K562 (cell line): ENCODE data around the gene CXCL12. TPM values are rescaled to one million over a fixed set of nuclear protein-coding genes. Genes with fewer than 3 reads are reported as not detected.

Source experiments
- ATAC-seq: fragments of 200-7000 bp; cut with Tn5 transposase; 3 replicates; pipeline ENCODE4 v1.9.1; 2020; ENCODE audit warnings: moderate library complexity
- BruUV-seq: library from RNA; stranded (reverse); fragments of 400-500 nt; replicated peaks from 2 replicates; lab custom pipeline; 2021; lab: Mats Ljungman, UMichigan
- CTCF ChIA-PET: fragments of 300-600 bp; formaldehyde crosslinking; extraction: SDS; loops from one replicate; lab custom pipeline; 2021; ENCODE audit warnings: low intra/inter-chr PET ratio; lab: Yijun Ruan, JAX
- POLR2A ChIA-PET: fragments of 300-600, 350-650 bp; sonication (Branson Sonifier 250); formaldehyde crosslinking; extraction: SDS; loops from one replicate; lab custom pipeline; 2021; ENCODE audit warnings: antibody characterized with exemption, inconsistent platforms; lab: Yijun Ruan, JAX
- DNase-seq, 4 experiments: peaks; one replicate each; pipeline versions ENCODE4 v3.0.0 to v3.0.0-alpha.2; 2011 to 2018; ENCODE audit warnings: low spot score in 3 of 4, mixed read lengths in 3 of 4; ENCODE audit errors: extremely low read depth in 1 of 4
- FAIRE-seq: peaks from 2 replicates; lab custom pipeline; 2011; peaks lifted over from hg19 to GRCh38; lab: Jason Lieb, UNC
- H2AFZ ChIP-seq: 2 replicates; pipeline ENCODE4 v1.6.0; 2011; ENCODE audit warnings: low read depth, low read length, control low read depth, inconsistent platforms
- H3K27ac ChIP-seq: fragments of 200-600 bp; 3 replicates; pipeline ENCODE4 v1.8.0; 2011; ENCODE audit warnings: low read depth, mild to moderate bottlenecking, control low read depth, inconsistent platforms, low read length, moderate library complexity, mixed read lengths; ENCODE audit errors: extremely low read depth
- H3K27me3 ChIP-seq, 2 experiments: fragments of 300-600 bp in 1 of 2; 2 replicates in 1 of 2; 3 replicates in 1 of 2; pipeline versions ENCODE4 v1.6.0 to v1.8.0; 2011; ENCODE audit warnings: inconsistent platforms in 2 of 2, low read length in 2 of 2, mild to moderate bottlenecking in 1 of 2, mixed read lengths in 1 of 2, moderate library complexity in 1 of 2; ENCODE audit not compliant: control insufficient read depth in 2 of 2, insufficient read depth in 2 of 2
- H3K36me3 ChIP-seq: fragments of 300-600 bp; 3 replicates; pipeline ENCODE4 v1.8.0; 2011; ENCODE audit warnings: mild to moderate bottlenecking, low read length, inconsistent platforms; ENCODE audit not compliant: control insufficient read depth, insufficient read depth
- H3K4me1 ChIP-seq, 2 experiments: fragments of 200-600 bp in 1 of 2; replicated peaks in 1 of 2; 2 replicates in 1 of 2; 3 replicates in 1 of 2; pipeline versions ENCODE4 v1.5.1 to v1.8.0; 2011; ENCODE audit warnings: inconsistent platforms in 2 of 2, low read length in 2 of 2, mild to moderate bottlenecking in 1 of 2, mixed read lengths in 1 of 2, moderate library complexity in 1 of 2; ENCODE audit not compliant: control insufficient read depth in 2 of 2, insufficient read depth in 2 of 2
- H3K4me2 ChIP-seq: 2 replicates; pipeline ENCODE4 v1.6.1; 2011; ENCODE audit warnings: low read length, control low read depth, inconsistent platforms, mixed read lengths; ENCODE audit not compliant: insufficient read depth
- H3K4me3 ChIP-seq: fragments of 200-600 bp; sonication (generic), shearing (Covaris generic); 2 replicates; pipeline ENCODE4 v1.5.1; 2016; ENCODE audit warnings: control low read depth, inconsistent platforms
- H3K79me2 ChIP-seq: fragments of 200-600 bp; 3 replicates; pipeline ENCODE4 v1.8.0; 2011; ENCODE audit warnings: low read length, inconsistent platforms; ENCODE audit not compliant: control insufficient read depth, insufficient read depth
- H3K9ac ChIP-seq, 2 experiments: 2 replicates each; pipeline versions ENCODE4 v1.6.0 to v1.6.1; 2011; ENCODE audit warnings: low read depth in 2 of 2, low read length in 2 of 2, control low read depth in 1 of 2, inconsistent platforms in 1 of 2, mild to moderate bottlenecking in 1 of 2, mixed read lengths in 1 of 2; ENCODE audit not compliant: insufficient read depth in 1 of 2
- H3K9me1 ChIP-seq: one replicate; pipeline ENCODE4 v1.6.0; 2011; ENCODE audit warnings: inconsistent platforms, mild to moderate bottlenecking, low read length, moderate library complexity; ENCODE audit not compliant: control insufficient read depth, insufficient read depth
- H3K9me3 ChIP-seq: replicated peaks from 2 replicates; pipeline ENCODE4 v1.5.1; 2011; ENCODE audit warnings: low read depth, low read length, inconsistent platforms; ENCODE audit not compliant: control insufficient read depth, insufficient read depth
- H4K20me1 ChIP-seq: replicated peaks from 2 replicates; pipeline ENCODE4 v1.6.1; 2011; ENCODE audit warnings: low read length, inconsistent platforms, mixed read lengths; ENCODE audit not compliant: control insufficient read depth, insufficient read depth
- BDP1 ChIP-seq: IDR thresholded peaks from 3 replicates; pipeline ENCODE4 v1.6.1; 2011; ENCODE audit not compliant: insufficient read length, insufficient read depth
- EP300 ChIP-seq: IDR thresholded peaks from 2 replicates; pipeline ENCODE4 v1.6.1; 2012; ENCODE audit warnings: low read length, improper control_type of control experiment
- IRF2 ChIP-seq: sonication (generic); formaldehyde crosslinking; IDR thresholded peaks from 2 replicates; pipeline ENCODE4 v1.8.1; 2022; ENCODE audit warnings: mild to moderate bottlenecking, missing genetic modification reagents
- KLF16 ChIP-seq: IDR thresholded peaks from 2 replicates; pipeline ENCODE4 v1.6.1; 2016; ENCODE audit warnings: antibody characterized with exemption
- MEF2D ChIP-seq: conservative IDR thresholded peaks from 2 replicates; pipeline ENCODE4 v1.6.1; 2016; ENCODE audit warnings: low read depth, missing genetic modification characterization, missing compliant biosample characterization
- PBX2 ChIP-seq, 2 experiments: IDR thresholded peaks in 1 of 2; conservative IDR thresholded peaks in 1 of 2; 2 replicates each; pipeline ENCODE4 v1.6.1; 2016; ENCODE audit warnings: low read depth in 2 of 2, mild to moderate bottlenecking in 1 of 2, missing compliant biosample characterization in 1 of 2, missing genetic modification characterization in 1 of 2, moderate library complexity in 1 of 2
- RBM34 ChIP-seq: fragments of 200-400 bp; formaldehyde crosslinking; IDR thresholded peaks from 2 replicates; pipeline ENCODE4 v1.6.1; 2018; ENCODE audit warnings: low read length, borderline replicate concordance; ENCODE audit not compliant: insufficient read depth
- SIN3A ChIP-seq, 2 experiments: fragments of 150-350 bp in 1 of 2; IDR thresholded peaks; 2 replicates each; pipeline ENCODE4 v1.6.1; 2011 to 2016; ENCODE audit warnings: borderline replicate concordance in 2 of 2, low read depth in 2 of 2, low read length in 2 of 2, mild to moderate bottlenecking in 2 of 2, moderate library complexity in 2 of 2; ENCODE audit not compliant: control insufficient read depth in 1 of 2
- WGBS: fragments of 100-300 bp; shearing (Covaris generic); methylation state at CpG from one replicate; pipeline ENCODE4 v1.1.6; 2016; ENCODE audit warnings: low coverage, mixed read lengths; ENCODE audit not compliant: insufficient coverage; ENCODE audit errors: missing lambda C conversion rate; 5-methylcytosine and 5-hydroxymethylcytosine counted together
- in situ Hi-C: fragments of 300-500 bp; cut with MboI; formaldehyde crosslinking; loops from 4 replicates; pipeline ENCODE4 v1.15.0; 2018; ENCODE audit warnings: inconsistent platforms, mixed read lengths
- intact Hi-C: fragments of 100-400 bp; cut with micrococcal nuclease; formaldehyde crosslinking; loops from 2 replicates; pipeline ENCODE4 v1.14.2; 2022
- polyA plus RNA-seq, 8 experiments: library from polyadenylated mRNA; depleted of rRNA in 4 of 8; stranded (reverse) in 5 of 8; unstranded in 3 of 8; fragments of >200 nt; fragmentation: Nextera tagmentation in 2 of 8; fragmentation: Illumina TruSeq in 1 of 8; extraction: Ambion mirVana in 2 of 8; extraction: Trizol in 1 of 8; gene quantifications; 2 replicates each; pipeline versions ENCODE4 v1.2.1 to v1.2.3, GENCODE V29; 2011 to 2014; ENCODE audit warnings: inconsistent platforms in 1 of 8, missing spikeins in 1 of 8
- total RNA-seq, 7 experiments: library from RNA; depleted of rRNA in 6 of 7; stranded (reverse); fragments of >200 nt in 6 of 7; fragmentation: Illumina TruSeq in 2 of 7; extraction: Trizol in 2 of 7; gene quantifications; 2 replicates each; pipeline versions ENCODE4 v1.2.1 to v1.2.3, GENCODE V29; 2011 to 2021; ENCODE audit warnings: low replicate concordance in 1 of 7
- TF ChIP-seq, protein P1 (sequence below), 2 experiments: fragments of 450-650 bp in 1 of 2; sonication (generic) in 1 of 2; formaldehyde crosslinking in 1 of 2; IDR thresholded peaks in 1 of 2; conservative IDR thresholded peaks in 1 of 2; 2 replicates each; pipeline versions ENCODE4 v1.6.1 to v1.8.1; 2016 to 2023; ENCODE audit warnings: mild to moderate bottlenecking in 2 of 2, moderate library complexity in 2 of 2, inconsistent platforms in 1 of 2, missing genetic modification reagents in 1 of 2
- TF ChIP-seq, protein P2 (sequence below): fragments of 250-450 bp; sonication (Bioruptor Pico); IDR thresholded peaks from 2 replicates; pipeline ENCODE4 v1.4.0; 2020; ENCODE audit warnings: borderline replicate concordance

CXCL12 gene
- total and polyA plus RNA-seq, 9 of the 15 experiments (the other 6 are each of a cell fraction or from before 2014, with no cell fraction given) = 0.18 TPM; not detected in 8

GRCh38 chr10:44370731-44371248 is 14.1 kb downstream of the CXCL12 start:
- H3K9me1 ChIP-seq = no peaks in the 10 kb centered on the region
- CTCF ChIA-PET = no interaction called here
- no peak overlapping the region for H3K9ac ChIP-seq
- H3K4me2 ChIP-seq = no peak overlapping the region
- POLR2A ChIA-PET = no interaction called here
- in situ Hi-C loops = no loop called here
- no peaks in the 10 kb centered on the region for H3K36me3 ChIP-seq
- H3K27me3 ChIP-seq = peaks cover 0 to 56% of the 10 kb centered on the region in 2 experiments; a peak in 2 of 5 replicates
- H3K9me3 ChIP-seq = no peaks in the 10 kb centered on the region
- no peaks in the 10 kb centered on the region for H3K79me2 ChIP-seq
- no peak overlapping the region for H3K27ac ChIP-seq
- no peaks in the 10 kb centered on the region for H3K4me1 ChIP-seq
- under 1% methylated on average over 10 of the region's 10 CpGs for WGBS
- no TSS peak for BruUV-seq
- H4K20me1 ChIP-seq = 0 out of 2 replicates have a peak, but pooled peaks cover 3% of the 10 kb centered on the region
- no peak for FAIRE-seq
- no peak for ATAC-seq
- TF ChIP-seq MEF2D (tag) = no peak
- no peak for TF ChIP-seq RBM34
- no peak for TF ChIP-seq BDP1
- TF ChIP-seq, protein P1, sequence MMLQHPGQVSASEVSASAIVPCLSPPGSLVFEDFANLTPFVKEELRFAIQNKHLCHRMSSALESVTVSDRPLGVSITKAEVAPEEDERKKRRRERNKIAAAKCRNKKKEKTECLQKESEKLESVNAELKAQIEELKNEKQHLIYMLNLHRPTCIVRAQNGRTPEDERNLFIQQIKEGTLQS (IDR thresholded peaks at IDR 0.05) = no peak
- TF ChIP-seq, protein P1 (CRISPR knock-in tag; conservative IDR thresholded peaks at IDR 0.05) = no peak
- no peak for TF ChIP-seq KLF16
- TF ChIP-seq SIN3A (IDR thresholded peaks at IDR 0.05; ENCODE audit: borderline replicate concordance in 2 of 2, control insufficient read depth in 1 of 2, low read depth in 2 of 2, low read length in 2 of 2) = no peak
- TF ChIP-seq PBX2 (CRISPR knock-in tag; IDR thresholded peaks at IDR 0.05; ENCODE audit: low read depth) = no peak
- no peak for TF ChIP-seq PBX2 (tag; conservative IDR thresholded peaks at IDR 0.05; ENCODE audit: low read depth)
- TF ChIP-seq, protein P2, sequence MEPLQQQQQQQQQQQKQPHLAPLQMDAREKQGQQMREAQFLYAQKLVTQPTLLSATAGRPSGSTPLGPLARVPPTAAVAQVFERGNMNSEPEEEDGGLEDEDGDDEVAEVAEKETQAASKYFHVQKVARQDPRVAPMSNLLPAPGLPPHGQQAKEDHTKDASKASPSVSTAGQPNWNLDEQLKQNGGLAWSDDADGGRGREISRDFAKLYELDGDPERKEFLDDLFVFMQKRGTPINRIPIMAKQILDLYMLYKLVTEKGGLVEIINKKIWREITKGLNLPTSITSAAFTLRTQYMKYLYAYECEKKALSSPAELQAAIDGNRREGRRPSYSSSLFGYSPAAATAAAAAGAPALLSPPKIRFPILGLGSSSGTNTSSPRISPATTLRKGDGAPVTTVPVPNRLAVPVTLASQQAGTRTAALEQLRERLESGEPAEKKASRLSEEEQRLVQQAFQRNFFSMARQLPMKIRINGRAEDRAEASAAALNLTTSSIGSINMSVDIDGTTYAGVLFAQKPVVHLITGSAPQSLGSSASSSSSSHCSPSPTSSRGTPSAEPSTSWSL (CRISPR knock-in tag) = no peak
- no peak for TF ChIP-seq IRF2 (CRISPR knock-in tag)
- no peak for TF ChIP-seq EP300
- no peak overlapping the region for H3K4me3 ChIP-seq
- intact Hi-C loops = no loop called here
- no peak overlapping the region for H2AFZ ChIP-seq
- no peak for DNase-seq
